Gastrocnemius medialis (tissue), 4 donors: Measurements from ENCODE around the gene MFRP. TPM values are rescaled to one million over a fixed set of nuclear protein-coding genes. Genes with fewer than 3 reads are reported as not detected.

ENCODE experiments used
- ATAC-seq, 2 donors: fragments of 150-250 bp; one replicate each; pipeline ENCODE4 v1.9.1; 2016
- DNase-seq, 2 donors: peaks; one replicate each; pipeline ENCODE4 v3.0.0-alpha.2; 2019
- H3K27ac ChIP-seq, 4 donors: fragments of 200-600 bp; sonication (generic); 1 replicate in 1 of 4; 2 replicates in 3 of 4; pipeline ENCODE4 v1.5.1; 2016 to 2018; ENCODE audit warnings: mild to moderate bottlenecking in 2 of 4, moderate library complexity in 1 of 4
- H3K27me3 ChIP-seq, 3 donors: fragments of 200-600 bp; sonication (generic) in 2 of 3; 1 replicate in 1 of 3; 2 replicates in 2 of 3; pipeline versions ENCODE4 v1.5.1 to v1.6.0; 2016 to 2019; ENCODE audit warnings: mild to moderate bottlenecking in 1 of 3, moderate library complexity in 1 of 3
- H3K36me3 ChIP-seq, 2 donors: fragments of 200-600 bp; sonication (generic) in 1 of 2; one replicate each; pipeline ENCODE4 v1.5.1; 2017 to 2018
- H3K4me1 ChIP-seq, 2 donors: fragments of 200-600 bp; sonication (generic) in 1 of 2; one replicate each; pipeline ENCODE4 v1.5.1; 2016 to 2017; ENCODE audit warnings: mild to moderate bottlenecking in 2 of 2
- H3K4me3 ChIP-seq, 4 donors: fragments of 200-600 bp; sonication (generic) in 3 of 4; 1 replicate in 1 of 4; 2 replicates in 3 of 4; pipeline ENCODE4 v1.5.1; 2016 to 2019; ENCODE audit warnings: mild to moderate bottlenecking in 2 of 4
- H3K9me3 ChIP-seq, 3 donors: fragments of 200-600 bp; sonication (generic) in 2 of 3; 1 replicate in 1 of 3; 2 replicates in 2 of 3; pipeline ENCODE4 v1.5.1; 2016 to 2019
- POLR2A ChIP-seq, 2 donors: fragments of 450-650 bp; IDR thresholded peaks; one replicate each; pipeline ENCODE4 v1.6.1; 2017; ENCODE audit warnings: antibody characterized with exemption in 2 of 2, mild to moderate bottlenecking in 2 of 2, moderate library complexity in 2 of 2
- in situ Hi-C, 4 donors: fragments of 200-750 bp; cut with MboI; loops; one replicate each; pipeline versions ENCODE4 v1.15.0 to v1.8.0; 2017; ENCODE audit warnings: low sequenced_read_pairs in 4 of 4
- intact Hi-C: fragments of 100-400 bp; cut with DNase I; formaldehyde crosslinking; loops from one replicate; pipeline ENCODE4 v1.15.1; 2023; ENCODE audit warnings: low total_unique reads
- total RNA-seq, 4 donors: library from RNA; depleted of rRNA; stranded (reverse); fragments of >200 nt; gene quantifications; one replicate each; pipeline versions ENCODE4 v1.1.0 to v1.2.3, GENCODE V29; 2016
- TF ChIP-seq, protein P1 (sequence below), 5 experiments: fragments of 450-650 bp in 3 of 5; fragments of 200-600 bp in 2 of 5; sonication (generic) in 2 of 5; IDR thresholded peaks in 4 of 5; conservative IDR thresholded peaks in 1 of 5; 1 replicate in 4 of 5; 2 replicates in 1 of 5; pipeline ENCODE4 v1.5.1; 2016 to 2019; ENCODE audit warnings: antibody characterized with exemption in 5 of 5, mild to moderate bottlenecking in 3 of 5, moderate library complexity in 3 of 5

Gene MFRP
- total RNA-seq, 4 donors from 2014 or later: not detected

DNA sequence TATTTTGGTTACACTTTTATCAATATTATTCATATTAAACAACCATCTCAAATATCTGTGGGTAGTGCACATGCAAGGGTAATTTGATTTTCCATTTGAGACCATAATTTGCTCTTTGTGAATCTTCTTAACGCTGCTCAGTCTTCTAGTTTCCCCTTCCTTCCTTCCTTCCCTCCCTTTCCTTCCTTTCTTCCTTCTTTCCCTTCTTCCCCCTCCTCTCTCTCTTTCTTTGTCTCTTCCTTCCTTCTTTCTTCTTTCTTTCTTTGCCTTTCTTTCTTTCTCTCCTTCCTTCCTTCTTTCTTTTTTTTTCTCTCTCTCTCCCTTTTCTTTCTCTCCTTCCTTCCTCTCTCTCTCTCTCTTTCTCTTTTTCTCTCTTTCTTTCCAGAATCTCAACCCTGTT is 16.3 kb downstream of the MFRP start:
- DNase-seq (no peak), ATAC-seq (no peak)
- in situ Hi-C loops: loop anchor here in 2 of 4 donors (5.0 to 10.0 kb wide), 3 partner anchors 128 to 145 kb away; no protein-coding TSS in a partner anchor
- TF ChIP-seq, protein P1, sequence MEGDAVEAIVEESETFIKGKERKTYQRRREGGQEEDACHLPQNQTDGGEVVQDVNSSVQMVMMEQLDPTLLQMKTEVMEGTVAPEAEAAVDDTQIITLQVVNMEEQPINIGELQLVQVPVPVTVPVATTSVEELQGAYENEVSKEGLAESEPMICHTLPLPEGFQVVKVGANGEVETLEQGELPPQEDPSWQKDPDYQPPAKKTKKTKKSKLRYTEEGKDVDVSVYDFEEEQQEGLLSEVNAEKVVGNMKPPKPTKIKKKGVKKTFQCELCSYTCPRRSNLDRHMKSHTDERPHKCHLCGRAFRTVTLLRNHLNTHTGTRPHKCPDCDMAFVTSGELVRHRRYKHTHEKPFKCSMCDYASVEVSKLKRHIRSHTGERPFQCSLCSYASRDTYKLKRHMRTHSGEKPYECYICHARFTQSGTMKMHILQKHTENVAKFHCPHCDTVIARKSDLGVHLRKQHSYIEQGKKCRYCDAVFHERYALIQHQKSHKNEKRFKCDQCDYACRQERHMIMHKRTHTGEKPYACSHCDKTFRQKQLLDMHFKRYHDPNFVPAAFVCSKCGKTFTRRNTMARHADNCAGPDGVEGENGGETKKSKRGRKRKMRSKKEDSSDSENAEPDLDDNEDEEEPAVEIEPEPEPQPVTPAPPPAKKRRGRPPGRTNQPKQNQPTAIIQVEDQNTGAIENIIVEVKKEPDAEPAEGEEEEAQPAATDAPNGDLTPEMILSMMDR (IDR thresholded peaks at IDR 0.05 in 4 of 5, conservative IDR thresholded peaks at IDR 0.05 in 1 of 5): no peak
- no peak for TF ChIP-seq POLR2A (IDR thresholded peaks at IDR 0.05)
- Histone ChIP-seq H3K4me3 (no peak overlapping the region), H3K4me1 (peaks cover 5% of the 10 kb centered on the region in 2 donors), H3K27me3 (no peaks in the 10 kb centered on the region), H3K9me3 (no peaks in the 10 kb centered on the region), H3K27ac (no peak overlapping the region), H3K36me3 (no peaks in the 10 kb centered on the region)
- intact Hi-C loops: no loop called here

DNA sequence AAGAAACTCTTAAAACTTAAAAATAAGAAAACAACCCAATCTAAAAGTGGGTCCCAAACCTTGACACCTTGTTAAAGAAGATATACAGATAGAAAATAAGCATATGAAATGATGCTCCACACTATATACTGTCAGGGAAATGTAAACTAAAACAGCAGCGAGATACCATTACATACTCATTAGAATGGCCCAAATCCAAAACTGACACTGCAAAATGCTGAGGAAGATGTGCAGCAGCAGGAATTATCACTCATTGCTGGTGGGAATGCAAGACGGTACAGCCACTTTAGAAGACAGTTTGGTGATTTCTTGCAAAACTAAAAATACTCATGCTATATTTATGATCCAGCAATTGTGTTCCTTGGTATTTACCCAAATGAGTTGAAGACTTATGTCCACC is 17.2 kb downstream of the MFRP start:
- no peak for TF ChIP-seq POLR2A (IDR thresholded peaks at IDR 0.05)
- TF ChIP-seq, protein P1 (IDR thresholded peaks at IDR 0.05 in 4 of 5, conservative IDR thresholded peaks at IDR 0.05 in 1 of 5): no peak
- no peaks in the 10 kb centered on the region for H3K36me3 ChIP-seq
- no peaks in the 10 kb centered on the region for H3K9me3 ChIP-seq
- in situ Hi-C loops: loop anchor here in 2 of 4 donors (10.0 kb wide), 2 partner anchors 125 to 135 kb away; partner anchors contain the start of gene CBL (in 1 of the 2)
- H3K4me1 ChIP-seq: no peaks in the 10 kb centered on the region
- ATAC-seq (no peak), DNase-seq (no peak)
- no peak overlapping the region for H3K27ac ChIP-seq
- H3K27me3 ChIP-seq: no peaks in the 10 kb centered on the region
- intact Hi-C loops: no loop called here
- H3K4me3 ChIP-seq: no peak overlapping the region

DNA sequence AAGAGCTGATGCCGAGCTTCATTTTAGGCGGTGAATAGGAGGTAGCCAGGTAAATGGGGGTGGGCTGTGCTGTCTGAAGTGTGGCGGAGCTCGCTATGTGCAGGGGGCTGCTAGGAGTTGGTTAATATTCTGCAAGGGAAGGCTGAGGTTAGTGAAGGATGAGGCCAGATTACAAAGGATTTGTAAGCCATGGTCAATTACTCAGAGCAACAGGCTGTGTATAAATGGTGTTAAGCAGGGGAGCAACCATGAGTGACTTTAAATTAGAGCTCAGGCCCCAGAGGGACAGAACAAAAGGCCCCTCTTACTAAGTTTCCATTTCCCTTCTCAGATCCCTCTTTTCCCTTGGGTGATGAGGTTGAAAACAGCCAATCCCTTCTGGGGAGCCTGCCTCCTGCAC is 22.3 kb downstream of the MFRP start:
- no peaks in the 10 kb centered on the region for H3K36me3 ChIP-seq
- in situ Hi-C loops: loop anchor here in 2 of 4 donors (10.0 kb wide), 2 partner anchors 119 to 129 kb away; partner anchors contain the start of gene CBL (in 1 of the 2)
- H3K9me3 ChIP-seq: no peaks in the 10 kb centered on the region
- intact Hi-C loops: no loop called here
- peaks cover 0 to 10% (median 0%) of the 10 kb centered on the region in 3 donors for H3K27me3 ChIP-seq
- no peak overlapping the region for H3K4me3 ChIP-seq
- peaks cover 8 to 17% of the 10 kb centered on the region in 2 donors for H3K4me1 ChIP-seq
- DNase-seq (no peak), ATAC-seq (no peak)
- TF ChIP-seq, protein P1 (IDR thresholded peaks at IDR 0.05 in 4 of 5, conservative IDR thresholded peaks at IDR 0.05 in 1 of 5): no peak
- TF ChIP-seq POLR2A (IDR thresholded peaks at IDR 0.05): no peak
- H3K27ac ChIP-seq: no peak overlapping the region

DNA sequence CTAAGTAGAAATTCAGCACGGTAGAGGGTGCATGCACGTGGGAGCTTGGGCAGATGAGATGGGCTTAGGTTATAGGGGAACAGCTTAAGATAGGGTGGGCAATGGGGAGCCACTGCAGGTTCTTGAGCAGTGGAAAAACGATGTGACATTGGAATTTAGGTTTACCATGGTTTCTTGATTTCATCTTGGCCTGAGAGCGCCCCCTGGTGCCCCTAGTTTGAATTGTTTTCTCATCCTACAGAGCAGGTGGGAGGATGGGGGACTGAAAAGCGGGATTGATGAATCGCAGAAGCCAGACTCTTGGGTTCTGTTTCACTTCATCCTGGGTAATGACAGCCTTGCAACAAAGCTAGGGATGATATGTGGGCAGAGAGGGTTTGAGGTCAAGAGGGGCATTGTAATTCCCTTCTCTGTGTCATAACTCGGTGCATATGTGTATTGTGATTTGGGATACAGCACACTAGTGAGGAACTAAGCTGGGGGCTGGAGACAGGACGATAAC is 22.9 kb downstream of the MFRP start:
- H3K27me3 ChIP-seq: peaks cover 0 to 10% (median 0%) of the 10 kb centered on the region in 3 donors
- H3K36me3 ChIP-seq: no peaks in the 10 kb centered on the region
- intact Hi-C loops (loop anchor here (1.0 kb wide), 1 partner anchor 118 kb away; no protein-coding TSS in a partner anchor), in situ Hi-C loops (loop anchor here in 2 of 4 donors (10.0 kb wide), 2 partner anchors 119 to 129 kb away; partner anchors contain the start of gene CBL (in 1 of the 2))
- no peaks in the 10 kb centered on the region for H3K9me3 ChIP-seq
- TF ChIP-seq, protein P1 (IDR thresholded peaks at IDR 0.05 in 4 of 5, conservative IDR thresholded peaks at IDR 0.05 in 1 of 5): peak; percentile 64 to 86 (median 81)
- no peak for TF ChIP-seq POLR2A (IDR thresholded peaks at IDR 0.05)
- H3K27ac ChIP-seq: peak overlapping the region in 1 of 4 donors; percentile 85
- peaks cover 8 to 20% of the 10 kb centered on the region in 2 donors for H3K4me1 ChIP-seq
- no peak overlapping the region for H3K4me3 ChIP-seq
- DNase-seq (peak in 1 of 2 donors; percentile 65), ATAC-seq (peak; percentile 21 to 50)
